OCI-LY7 (cell line): Measurements from ENCODE around the gene FGGY. TPM values are rescaled to one million over a fixed set of nuclear protein-coding genes. Genes with fewer than 3 reads are reported as not detected.

ENCODE experiments used
- BruUV-seq: library from RNA; stranded (reverse); fragments of 400-500 nt; replicated peaks from 2 replicates; lab custom pipeline; 2021; lab: Mats Ljungman, UMichigan
- CTCF ChIA-PET: fragments of 300-600 bp; sonication (Branson Sonifier 250); formaldehyde crosslinking; loops from one replicate; lab custom pipeline; 2022; ENCODE audit warnings: antibody characterized with exemption; ENCODE audit not compliant: unreplicated experiment; lab: Charles Lee
- POLR2A ChIA-PET: fragments of 300-600 bp; sonication (Branson Sonifier 250); formaldehyde crosslinking; loops from one replicate; lab custom pipeline; 2022; ENCODE audit warnings: antibody characterized with exemption; lab: Charles Lee
- DNase-seq: peaks from one replicate; pipeline ENCODE4 v3.0.0-alpha.2; 2015; ENCODE audit warnings: low spot score
- H2AFZ ChIP-seq: fragments of 200-600 bp; sonication (generic), shearing (Covaris generic); 2 replicates; pipeline ENCODE4 v1.6.1; 2014; ENCODE audit warnings: mild to moderate bottlenecking, antibody characterized with exemption, low read length, moderate library complexity
- H3K27ac ChIP-seq: fragments of 200-600 bp; sonication (generic); 2 replicates; pipeline ENCODE4 v1.5.1; 2014; ENCODE audit warnings: mixed run types, low read depth, mild to moderate bottlenecking, moderate library complexity, low read length, inconsistent platforms; ENCODE audit not compliant: poor library complexity, severe bottlenecking
- H3K36me3 ChIP-seq: fragments of 200-600 bp; sonication (generic); 2 replicates; pipeline ENCODE4 v1.6.1; 2014; ENCODE audit warnings: mild to moderate bottlenecking, antibody characterized with exemption, low read length, moderate library complexity, mixed read lengths; ENCODE audit not compliant: insufficient read depth
- H3K4me1 ChIP-seq: fragments of 200-600 bp; sonication (generic); 2 replicates; pipeline ENCODE4 v1.5.1; 2014; ENCODE audit warnings: mild to moderate bottlenecking, low read length; ENCODE audit not compliant: insufficient read depth, poor library complexity, severe bottlenecking
- H3K4me2 ChIP-seq: fragments of 200-600 bp; sonication (generic); 2 replicates; pipeline ENCODE4 v1.6.1; 2014; ENCODE audit warnings: mild to moderate bottlenecking, low read length
- H3K4me3 ChIP-seq: fragments of 200-600 bp; sonication (generic); 2 replicates; pipeline ENCODE4 v1.5.1; 2014; ENCODE audit warnings: mild to moderate bottlenecking, low read depth, low read length; ENCODE audit not compliant: poor library complexity, severe bottlenecking
- H3K79me2 ChIP-seq: fragments of 200-600 bp; sonication (generic); 2 replicates; pipeline ENCODE4 v1.6.1; 2016; ENCODE audit warnings: low read depth, mild to moderate bottlenecking, low read length, moderate library complexity, mixed read lengths; ENCODE audit not compliant: insufficient read depth
- H3K9me2 ChIP-seq: fragments of 200-600 bp; sonication (generic); 2 replicates; pipeline ENCODE4 v1.6.1; 2016; ENCODE audit warnings: mild to moderate bottlenecking, low read length, mixed read lengths; ENCODE audit not compliant: insufficient read depth
- H3K9me3 ChIP-seq: fragments of 200-600 bp; sonication (generic); 2 replicates; pipeline ENCODE4 v1.6.1; 2014; ENCODE audit warnings: mild to moderate bottlenecking, mixed run types, low read length, mixed read lengths
- H4K20me1 ChIP-seq: fragments of 200-600 bp; sonication (generic); 2 replicates; pipeline ENCODE4 v1.6.1; 2014; ENCODE audit warnings: mild to moderate bottlenecking, antibody characterized with exemption, low read length, moderate library complexity, mixed read lengths; ENCODE audit not compliant: insufficient read depth
- EZH2phosphoT487 ChIP-seq: fragments of 200-600 bp; sonication (generic); IDR thresholded peaks from 2 replicates; pipeline ENCODE4 v1.6.1; 2018; ENCODE audit warnings: low read depth, borderline replicate concordance, mild to moderate bottlenecking, mixed run types, antibody characterized with exemption, low read length, moderate library complexity, mixed read lengths
- intact Hi-C: fragments of 100-400 bp; cut with micrococcal nuclease; formaldehyde crosslinking; loops from one replicate; pipeline ENCODE4 v1.10.0; 2022; ENCODE audit not compliant: unreplicated experiment
- total RNA-seq, 2 experiments: library from RNA; depleted of rRNA in 1 of 2; stranded (reverse); fragments of >200 nt in 1 of 2; shearing (Covaris generic) in 1 of 2; gene quantifications; 2 replicates each; pipeline ENCODE4 v1.2.3, GENCODE V29; 2014 to 2022
- TF ChIP-seq, protein P1 (sequence below): fragments of 200-600 bp; sonication (generic); conservative IDR thresholded peaks from 2 replicates; pipeline ENCODE4 v1.5.1; 2014; ENCODE audit warnings: mild to moderate bottlenecking, antibody characterized with exemption, low read length, moderate library complexity, mixed read lengths

The FGGY gene
- total RNA-seq, 2 experiments from 2014 or later: 0.63 to 4.5 TPM

DNA sequence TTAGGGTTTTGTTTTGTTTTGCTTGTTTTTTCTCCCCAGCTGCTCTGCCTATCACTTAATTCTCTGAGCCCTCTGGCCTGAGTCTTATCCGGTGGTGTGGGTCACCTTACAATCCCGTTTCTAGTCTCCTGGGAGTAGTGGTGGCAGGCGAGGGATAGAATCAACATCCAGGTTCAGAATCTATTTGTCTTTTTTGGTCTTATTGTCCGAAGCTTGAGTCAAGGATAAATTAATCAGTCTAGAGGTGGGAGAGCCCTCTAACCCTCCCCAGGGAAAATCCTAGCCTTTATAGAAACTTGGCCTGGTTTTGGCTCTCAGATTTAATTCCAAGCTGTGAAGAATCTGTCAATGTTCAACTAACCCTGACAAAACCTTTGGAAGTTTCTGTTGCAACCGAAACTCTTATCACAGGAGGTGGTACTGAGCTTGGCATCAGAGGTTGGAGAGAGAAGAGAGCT, 246.3 kb downstream of the FGGY start:
- ChIA-PET POLR2A (interaction anchor here (0.6 kb wide), 1 partner anchor 19 kb away, joined by 4 read pairs; no protein-coding TSS in a partner anchor), CTCF (no interaction called here)
- H4K20me1 ChIP-seq: no peaks in the 10 kb centered on the region
- no peaks in the 10 kb centered on the region for H3K9me3 ChIP-seq
- H3K9me2 ChIP-seq: no peaks in the 10 kb centered on the region
- no peak overlapping the region for H3K4me2 ChIP-seq
- BruUV-seq: no TSS peak
- intact Hi-C loops: no loop called here
- H3K4me1 ChIP-seq: no peaks in the 10 kb centered on the region
- TF ChIP-seq, protein P1, sequence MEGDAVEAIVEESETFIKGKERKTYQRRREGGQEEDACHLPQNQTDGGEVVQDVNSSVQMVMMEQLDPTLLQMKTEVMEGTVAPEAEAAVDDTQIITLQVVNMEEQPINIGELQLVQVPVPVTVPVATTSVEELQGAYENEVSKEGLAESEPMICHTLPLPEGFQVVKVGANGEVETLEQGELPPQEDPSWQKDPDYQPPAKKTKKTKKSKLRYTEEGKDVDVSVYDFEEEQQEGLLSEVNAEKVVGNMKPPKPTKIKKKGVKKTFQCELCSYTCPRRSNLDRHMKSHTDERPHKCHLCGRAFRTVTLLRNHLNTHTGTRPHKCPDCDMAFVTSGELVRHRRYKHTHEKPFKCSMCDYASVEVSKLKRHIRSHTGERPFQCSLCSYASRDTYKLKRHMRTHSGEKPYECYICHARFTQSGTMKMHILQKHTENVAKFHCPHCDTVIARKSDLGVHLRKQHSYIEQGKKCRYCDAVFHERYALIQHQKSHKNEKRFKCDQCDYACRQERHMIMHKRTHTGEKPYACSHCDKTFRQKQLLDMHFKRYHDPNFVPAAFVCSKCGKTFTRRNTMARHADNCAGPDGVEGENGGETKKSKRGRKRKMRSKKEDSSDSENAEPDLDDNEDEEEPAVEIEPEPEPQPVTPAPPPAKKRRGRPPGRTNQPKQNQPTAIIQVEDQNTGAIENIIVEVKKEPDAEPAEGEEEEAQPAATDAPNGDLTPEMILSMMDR: no peak
- TF ChIP-seq EZH2phosphoT487: no peak
- no peak for DNase-seq
- H2AFZ ChIP-seq: no peak overlapping the region
- no peaks in the 10 kb centered on the region for H3K79me2 ChIP-seq
- H3K27ac ChIP-seq: no peak overlapping the region
- H3K36me3 ChIP-seq: no peaks in the 10 kb centered on the region
- H3K4me3 ChIP-seq: no peak overlapping the region

DNA sequence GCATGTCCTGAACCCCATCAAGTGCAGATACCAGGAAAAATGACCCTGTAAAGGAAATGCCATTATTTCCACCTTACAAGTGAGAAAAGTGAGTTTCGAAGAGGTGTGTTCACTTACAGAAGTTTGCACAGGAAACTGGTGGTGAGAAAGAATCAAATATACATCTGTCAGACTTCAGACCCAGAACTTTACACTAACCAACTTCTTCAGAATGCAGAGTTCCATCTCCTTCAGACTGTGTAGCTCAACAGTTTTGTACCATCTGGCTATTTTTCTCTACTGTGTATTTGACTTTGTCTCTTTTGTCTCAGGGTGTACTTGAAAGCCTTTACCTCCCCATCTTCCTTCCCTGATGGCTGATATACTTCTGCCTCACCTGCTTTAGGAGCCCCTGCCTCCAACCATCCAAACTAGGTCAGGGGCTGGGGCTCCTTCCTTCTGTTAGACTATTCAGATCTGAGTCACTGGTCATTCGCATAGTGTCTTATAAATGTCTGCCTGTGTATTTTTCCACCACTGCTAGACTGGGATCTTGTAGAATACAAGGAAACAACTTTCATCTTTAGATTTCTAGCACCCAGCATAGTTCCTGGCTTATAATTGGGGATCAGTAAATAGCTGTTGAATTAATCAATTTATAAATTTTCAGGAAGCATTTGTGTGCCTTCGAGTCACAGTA, 247.9 kb downstream of the FGGY start:
- Histone ChIP-seq H3K4me3 (no peak overlapping the region), H3K36me3 (no peaks in the 10 kb centered on the region), H3K27ac (no peak overlapping the region), H3K9me2 (no peaks in the 10 kb centered on the region), H3K4me2 (no peak overlapping the region), H2AFZ (no peak overlapping the region), H3K4me1 (no peaks in the 10 kb centered on the region), H3K79me2 (no peaks in the 10 kb centered on the region), H3K9me3 (no peaks in the 10 kb centered on the region), H4K20me1 (no peaks in the 10 kb centered on the region)
- DNase-seq: no peak
- ChIA-PET POLR2A (no interaction called here), CTCF (no interaction called here)
- BruUV-seq: no TSS peak
- intact Hi-C loops: no loop called here
- TF ChIP-seq, protein P1: no peak
- no peak for TF ChIP-seq EZH2phosphoT487

DNA sequence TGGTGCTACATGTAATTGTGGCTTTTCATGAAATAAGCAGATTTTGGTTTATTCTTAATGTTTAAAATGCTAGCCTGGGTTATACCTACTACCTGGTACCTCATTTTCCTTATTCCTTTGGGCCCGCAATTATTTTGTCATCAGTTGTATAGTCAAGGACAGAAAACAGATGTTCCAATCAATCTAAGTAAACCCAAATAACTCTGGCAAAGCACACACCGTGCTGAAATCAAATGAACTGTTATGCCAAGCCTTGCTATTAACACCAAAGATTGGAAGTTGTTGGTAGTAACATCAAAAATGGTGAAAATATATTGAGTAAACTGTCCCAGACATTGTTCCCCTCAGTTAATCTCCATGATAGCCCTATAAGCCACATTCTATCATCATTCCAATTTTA, 248.9 kb downstream of the FGGY start:
- BruUV-seq: no TSS peak
- no peak for TF ChIP-seq EZH2phosphoT487
- TF ChIP-seq, protein P1: no peak

More for the DNA sequence above, 248.9 kb downstream of the FGGY start:
- no peaks in the 10 kb centered on the region for H3K9me3 ChIP-seq
- no peaks in the 10 kb centered on the region for H3K4me1 ChIP-seq
- H3K27ac ChIP-seq: no peak overlapping the region
- ChIA-PET CTCF (no interaction called here), POLR2A (interaction anchor here (0.7 kb wide), 1 partner anchor 13 kb away, joined by 3 read pairs; no protein-coding TSS in a partner anchor)
- H2AFZ ChIP-seq: no peak overlapping the region
- H3K36me3 ChIP-seq: no peaks in the 10 kb centered on the region
- H3K79me2 ChIP-seq: no peaks in the 10 kb centered on the region
- no peak overlapping the region for H3K4me2 ChIP-seq
- H3K4me3 ChIP-seq: no peak overlapping the region
- intact Hi-C loops: no loop called here
- H4K20me1 ChIP-seq: no peaks in the 10 kb centered on the region
- DNase-seq: no peak
- H3K9me2 ChIP-seq: no peaks in the 10 kb centered on the region
